ENCODE results near the gene FRMD1. TPM values are rescaled to one million over a fixed set of nuclear protein-coding genes. Genes with fewer than 3 reads are reported as not detected.

Gene FRMD1
- total and polyA plus RNA-seq, 2 experiments from 2014 or later: 0.07 TPM; not detected in 1

GRCh38 chr6:168055696-168056489 lies 23.1 kb downstream of the FRMD1 start:
- no peak for DNase-seq (ENCODE audit: low spot score)
- Histone ChIP-seq H4K20me1 (ENCODE audit: insufficient read depth, poor library complexity, severe bottlenecking) (no peaks in the 10 kb centered on the region), H3K27me3 (no peaks in the 10 kb centered on the region), H3K79me2 (no peaks in the 10 kb centered on the region), H3K36me3 (replicated peaks; ENCODE audit: insufficient read depth, low read depth) (no peaks in the 10 kb centered on the region), H3K4me1 (ENCODE audit: insufficient read depth) (no peaks in the 10 kb centered on the region), H3K4me3 (no peak overlapping the region), H3K9me2 (replicated peaks; ENCODE audit: insufficient read depth) (no peaks in the 10 kb centered on the region), H3K4me2 (no peak overlapping the region), H2AFZ (no peak overlapping the region), H3K27ac (no peak overlapping the region), H3K9me3 (ENCODE audit: low read depth) (no peaks in the 10 kb centered on the region)
- WGBS (ENCODE audit: low lambda C conversion rate, missing lambda C conversion rate): 89% methylated on average over 22 of the region's 22 CpGs
- TF ChIP-seq EZH2 (IDR thresholded peaks at IDR 0.05; ENCODE audit: borderline replicate concordance): no peak
- TF ChIP-seq, protein P1, sequence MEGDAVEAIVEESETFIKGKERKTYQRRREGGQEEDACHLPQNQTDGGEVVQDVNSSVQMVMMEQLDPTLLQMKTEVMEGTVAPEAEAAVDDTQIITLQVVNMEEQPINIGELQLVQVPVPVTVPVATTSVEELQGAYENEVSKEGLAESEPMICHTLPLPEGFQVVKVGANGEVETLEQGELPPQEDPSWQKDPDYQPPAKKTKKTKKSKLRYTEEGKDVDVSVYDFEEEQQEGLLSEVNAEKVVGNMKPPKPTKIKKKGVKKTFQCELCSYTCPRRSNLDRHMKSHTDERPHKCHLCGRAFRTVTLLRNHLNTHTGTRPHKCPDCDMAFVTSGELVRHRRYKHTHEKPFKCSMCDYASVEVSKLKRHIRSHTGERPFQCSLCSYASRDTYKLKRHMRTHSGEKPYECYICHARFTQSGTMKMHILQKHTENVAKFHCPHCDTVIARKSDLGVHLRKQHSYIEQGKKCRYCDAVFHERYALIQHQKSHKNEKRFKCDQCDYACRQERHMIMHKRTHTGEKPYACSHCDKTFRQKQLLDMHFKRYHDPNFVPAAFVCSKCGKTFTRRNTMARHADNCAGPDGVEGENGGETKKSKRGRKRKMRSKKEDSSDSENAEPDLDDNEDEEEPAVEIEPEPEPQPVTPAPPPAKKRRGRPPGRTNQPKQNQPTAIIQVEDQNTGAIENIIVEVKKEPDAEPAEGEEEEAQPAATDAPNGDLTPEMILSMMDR (IDR thresholded peaks at IDR 0.05; ENCODE audit: poor library complexity): no peak
- TF ChIP-seq EZH2phosphoT487 (IDR thresholded peaks at IDR 0.05; ENCODE audit: low read depth, severe bottlenecking, unreplicated experiment): no peak

DNA sequence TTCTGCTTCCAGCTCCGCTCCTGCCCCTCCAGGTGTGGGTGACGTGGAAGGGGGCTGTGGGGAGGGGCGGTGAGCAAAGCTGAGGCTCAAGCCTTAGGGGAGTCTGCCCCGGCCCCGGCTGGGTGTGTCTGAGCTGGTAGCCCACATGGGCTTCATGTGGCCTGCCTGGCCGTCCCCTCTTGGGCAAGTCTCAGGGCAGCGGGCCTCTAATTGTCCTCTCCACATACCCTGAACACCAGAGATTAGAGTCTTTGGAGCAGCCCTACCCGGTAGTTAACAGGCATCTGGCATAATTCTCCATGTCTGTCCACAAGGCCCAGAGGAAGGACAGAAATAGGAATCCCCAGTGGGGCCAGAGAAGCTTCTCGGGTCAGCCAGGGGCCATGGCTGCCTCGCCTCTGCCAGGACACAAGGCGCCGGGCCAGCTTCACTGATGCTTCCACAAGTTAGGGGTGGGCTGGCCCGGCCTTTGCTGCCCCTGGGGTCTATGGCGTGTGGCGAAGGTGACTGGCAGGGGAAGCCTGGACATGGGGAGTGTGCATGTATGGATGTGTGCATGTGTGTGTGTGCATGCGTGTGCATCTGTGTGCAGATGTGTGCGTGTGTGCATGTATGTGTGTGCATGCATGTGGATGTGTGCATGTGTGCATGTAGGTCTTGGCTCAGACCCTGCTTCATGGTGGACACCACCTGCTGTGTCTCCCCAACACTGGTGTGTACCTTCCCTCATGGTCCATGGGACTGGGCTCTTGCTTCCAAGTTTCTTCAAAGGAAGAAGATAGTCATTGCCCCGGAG lies 24.0 kb downstream of the FRMD1 start:
- TF ChIP-seq EZH2phosphoT487 (IDR thresholded peaks at IDR 0.05; ENCODE audit: low read depth, severe bottlenecking, unreplicated experiment): no peak
- TF ChIP-seq EZH2 (IDR thresholded peaks at IDR 0.05; ENCODE audit: borderline replicate concordance): no peak
- TF ChIP-seq, protein P1 (IDR thresholded peaks at IDR 0.05; ENCODE audit: poor library complexity): no peak
- no peak overlapping the region for H2AFZ ChIP-seq
- no peak overlapping the region for H3K4me2 ChIP-seq
- 92% methylated on average over 18 of the region's 18 CpGs for WGBS (ENCODE audit: low lambda C conversion rate, missing lambda C conversion rate)
- H3K36me3 ChIP-seq (replicated peaks; ENCODE audit: insufficient read depth, low read depth): no peaks in the 10 kb centered on the region
- H3K27ac ChIP-seq: no peak overlapping the region
- no peaks in the 10 kb centered on the region for H3K9me2 ChIP-seq (replicated peaks; ENCODE audit: insufficient read depth)
- no peaks in the 10 kb centered on the region for H3K27me3 ChIP-seq
- H4K20me1 ChIP-seq (ENCODE audit: insufficient read depth, poor library complexity, severe bottlenecking): no peaks in the 10 kb centered on the region
- H3K9me3 ChIP-seq (ENCODE audit: low read depth): no peaks in the 10 kb centered on the region
- no peak overlapping the region for H3K4me3 ChIP-seq
- H3K4me1 ChIP-seq (ENCODE audit: insufficient read depth): no peaks in the 10 kb centered on the region
- no peak for DNase-seq (ENCODE audit: low spot score)
- H3K79me2 ChIP-seq: no peaks in the 10 kb centered on the region

DNA sequence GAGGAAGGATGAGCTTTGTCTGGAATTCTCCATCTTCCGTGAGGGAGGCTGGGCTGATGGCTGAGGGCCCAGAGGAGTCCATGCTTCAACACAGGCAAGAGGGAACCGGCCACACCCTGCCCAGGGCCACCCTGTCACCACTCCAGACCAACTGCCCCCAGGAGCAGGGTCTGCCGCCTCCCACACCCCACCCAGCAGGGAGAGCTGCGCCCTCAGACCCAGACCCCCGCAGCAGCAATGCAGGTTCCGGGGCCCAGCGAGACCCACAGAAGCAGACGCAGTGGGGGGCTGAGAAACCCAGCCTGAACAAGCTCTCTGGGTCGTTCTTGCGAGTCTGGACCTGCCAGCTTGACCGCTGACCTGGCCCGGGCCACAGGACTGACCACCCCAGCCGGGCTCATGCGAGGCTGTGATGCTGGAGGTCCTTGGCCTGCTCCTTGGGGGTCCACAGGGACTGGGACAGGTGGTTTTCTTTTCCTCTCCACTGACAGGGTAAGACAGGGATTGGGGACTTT lies 25.0 kb downstream of the FRMD1 start:
- no peak for DNase-seq (ENCODE audit: low spot score)
- no peaks in the 10 kb centered on the region for H4K20me1 ChIP-seq (ENCODE audit: insufficient read depth, poor library complexity, severe bottlenecking)
- H3K27ac ChIP-seq: no peak overlapping the region
- no peaks in the 10 kb centered on the region for H3K79me2 ChIP-seq
- H3K9me2 ChIP-seq (replicated peaks; ENCODE audit: insufficient read depth): no peaks in the 10 kb centered on the region
- 98% methylated on average over 14 of the region's 14 CpGs for WGBS (ENCODE audit: low lambda C conversion rate, missing lambda C conversion rate)
- no peak overlapping the region for H3K4me3 ChIP-seq
- TF ChIP-seq EZH2phosphoT487 (IDR thresholded peaks at IDR 0.05; ENCODE audit: low read depth, severe bottlenecking, unreplicated experiment) (no peak), EZH2 (IDR thresholded peaks at IDR 0.05; ENCODE audit: borderline replicate concordance) (no peak)
- TF ChIP-seq, protein P1 (IDR thresholded peaks at IDR 0.05; ENCODE audit: poor library complexity): no peak
- no peaks in the 10 kb centered on the region for H3K9me3 ChIP-seq (ENCODE audit: low read depth)
- no peaks in the 10 kb centered on the region for H3K4me1 ChIP-seq (ENCODE audit: insufficient read depth)
- no peaks in the 10 kb centered on the region for H3K27me3 ChIP-seq
- no peaks in the 10 kb centered on the region for H3K36me3 ChIP-seq (replicated peaks; ENCODE audit: insufficient read depth, low read depth)
- no peak overlapping the region for H3K4me2 ChIP-seq
- no peak overlapping the region for H2AFZ ChIP-seq

Data from hepatocyte (in vitro differentiated cells).